HG03469 (cell line): ENCODE measurements around the gene SMCO3.

Experiments
- ATAC-seq: cut with Tn5 transposase; IDR thresholded peaks from one replicate; pipeline ENCODE4 v1.9.1; 2021; ENCODE audit warnings: mild to moderate bottlenecking, moderate library complexity, moderate number of reproducible peaks; ENCODE audit not compliant: unreplicated experiment

Gene SMCO3

GRCh38 chr12:14814014-14814413 lies at the start of gene SMCO3:
Gene SMCO3 (minus strand): TSS chr12:14814182. CDS start chr12:14806680, 7,502 bp downstream.
- no peak for ATAC-seq

- ATAC-seq, result no peak
These were observed 46.5 kb upstream of the SMCO3 start for GRCh38 chr12:14860490-14860889.

- no peak for ATAC-seq
These were observed 44.5 kb upstream of the SMCO3 start for GRCh38 chr12:14858513-14858912.

GRCh38 chr12:14854586-14855183 lies 40.7 kb upstream of the SMCO3 start:
- ATAC-seq, result no peak

GRCh38 chr12:14853961-14854360 lies 40.0 kb upstream of the SMCO3 start:
- no peak for ATAC-seq

- no peak for ATAC-seq
These were observed 38.9 kb upstream of the SMCO3 start for GRCh38 chr12:14852880-14853279.

GRCh38 chr12:14850929-14851663 lies 37.1 kb upstream of the SMCO3 start:
- ATAC-seq, result no peak

- ATAC-seq, result no peak
These were observed 35.7 kb upstream of the SMCO3 start for GRCh38 chr12:14849661-14850060.

- no peak for ATAC-seq
These were observed 33.0 kb upstream of the SMCO3 start for GRCh38 chr12:14846876-14847580.

- no peak for ATAC-seq
These were observed 32.1 kb upstream of the SMCO3 start for GRCh38 chr12:14846042-14846587.

- peak; percentile 40 for ATAC-seq
These were observed 31.4 kb upstream of the SMCO3 start for GRCh38 chr12:14845350-14845750.

GRCh38 chr12:14844401-14844800 lies 30.4 kb upstream of the SMCO3 start:
- no peak for ATAC-seq

- no peak for ATAC-seq
These were observed 29.5 kb upstream of the SMCO3 start, which contains the start of gene ART4 for GRCh38 chr12:14843425-14843887. Gene ART4 (minus strand): TSS chr12:14843526. CDS start chr12:14843113, 413 bp downstream.

- ATAC-seq, result no peak
These were observed 28.3 kb upstream of the SMCO3 start for GRCh38 chr12:14842315-14842714.

- no peak for ATAC-seq
These were observed 27.8 kb upstream of the SMCO3 start for GRCh38 chr12:14841761-14842160.

- ATAC-seq, result no peak
These were observed 26.6 kb upstream of the SMCO3 start for GRCh38 chr12:14840616-14841015.

- ATAC-seq, result no peak
These were observed 25.3 kb upstream of the SMCO3 start for GRCh38 chr12:14839262-14839661.

- no peak for ATAC-seq
These were observed 22.6 kb upstream of the SMCO3 start for GRCh38 chr12:14836336-14837210.

- no peak for ATAC-seq
These were observed 20.5 kb upstream of the SMCO3 start for GRCh38 chr12:14834509-14834908.

- ATAC-seq, result no peak
These were observed 20.0 kb upstream of the SMCO3 start for GRCh38 chr12:14833952-14834351.
